Astrocyte (in vitro differentiated cells and primary cell): ENCODE results near the gene SV2A. TPM values are rescaled to one million over a fixed set of nuclear protein-coding genes. Genes with fewer than 3 reads are reported as not detected.
"Not testable (repeated sequence)": the region's sequence is repeated elsewhere in the genome, so short reads cannot be mapped to it uniquely, and the experiment has no call there.

Source experiments
- DNase-seq: peaks from one replicate; pipeline ENCODE4 v3.0.0-alpha.2; 2010; ENCODE audit warnings: low read depth
- FAIRE-seq: peaks from 2 replicates; lab custom pipeline; 2011; peaks lifted over from hg19 to GRCh38; lab: Jason Lieb, UNC
- H2AFZ ChIP-seq: 2 replicates; pipeline ENCODE4 v1.6.0; 2012; ENCODE audit warnings: low read depth, low read length, inconsistent platforms
- H3K27ac ChIP-seq: 2 replicates; pipeline ENCODE4 v1.5.1; 2011; ENCODE audit warnings: low read depth, low read length, inconsistent platforms
- H3K27me3 ChIP-seq: 2 replicates; pipeline ENCODE4 v1.6.0; 2011; ENCODE audit warnings: low read length, inconsistent platforms; ENCODE audit not compliant: insufficient read depth
- H3K36me3 ChIP-seq: 2 replicates; pipeline ENCODE4 v1.5.1; 2011; ENCODE audit warnings: low read length, inconsistent platforms; ENCODE audit not compliant: insufficient read depth
- H3K4me1 ChIP-seq: 2 replicates; pipeline ENCODE4 v1.5.1; 2011; ENCODE audit warnings: low read length, inconsistent platforms; ENCODE audit not compliant: insufficient read depth
- H3K4me2 ChIP-seq: 2 replicates; pipeline ENCODE4 v1.6.0; 2012; ENCODE audit warnings: low read length, inconsistent platforms
- H3K4me3 ChIP-seq: 2 replicates; pipeline ENCODE4 v1.5.1; 2011; ENCODE audit warnings: low read depth, mild to moderate bottlenecking, low read length, inconsistent platforms; ENCODE audit not compliant: insufficient read depth
- H3K79me2 ChIP-seq: 2 replicates; pipeline ENCODE4 v1.6.0; 2012; ENCODE audit warnings: mild to moderate bottlenecking, low read length, inconsistent platforms; ENCODE audit not compliant: insufficient read depth
- H3K9ac ChIP-seq: 2 replicates; pipeline ENCODE4 v1.6.0; 2012; ENCODE audit warnings: mild to moderate bottlenecking, low read length, inconsistent platforms
- H3K9me3 ChIP-seq: 2 replicates; pipeline ENCODE4 v1.5.1; 2012; ENCODE audit warnings: low read depth, mild to moderate bottlenecking, low read length, inconsistent platforms; ENCODE audit not compliant: insufficient read depth
- H4K20me1 ChIP-seq: 2 replicates; pipeline ENCODE4 v1.6.0; 2012; ENCODE audit warnings: low read length, inconsistent platforms; ENCODE audit not compliant: insufficient read depth
- H3K27ac Mint-ChIP-seq: one replicate; pipeline ENCODE4 v1.8.0; 2021; ENCODE audit warnings: mild to moderate bottlenecking, mixed read lengths; ENCODE audit not compliant: unreplicated experiment
- H3K27me3 Mint-ChIP-seq: one replicate; pipeline ENCODE4 v1.8.0; 2021; ENCODE audit warnings: low read depth, mixed read lengths; ENCODE audit not compliant: unreplicated experiment
- H3K36me3 Mint-ChIP-seq: one replicate; pipeline ENCODE4 v1.8.0; 2021; ENCODE audit warnings: low read depth, mixed read lengths; ENCODE audit not compliant: unreplicated experiment
- H3K4me1 Mint-ChIP-seq: one replicate; pipeline ENCODE4 v1.8.0; 2021; ENCODE audit warnings: low read depth, mixed read lengths; ENCODE audit not compliant: unreplicated experiment
- H3K4me3 Mint-ChIP-seq: one replicate; pipeline ENCODE4 v1.8.0; 2021; ENCODE audit warnings: mild to moderate bottlenecking, moderate library complexity, mixed read lengths; ENCODE audit not compliant: unreplicated experiment
- H3K9me3 Mint-ChIP-seq: one replicate; pipeline ENCODE4 v1.8.0; 2021; ENCODE audit warnings: mild to moderate bottlenecking, mixed read lengths; ENCODE audit not compliant: unreplicated experiment
- CTCF ChIP-seq: IDR thresholded peaks from 2 replicates; pipeline ENCODE4 v1.5.1; 2011; ENCODE audit warnings: low read depth, mild to moderate bottlenecking, inconsistent platforms, low read length, moderate library complexity; ENCODE audit not compliant: insufficient read depth
- EZH2 ChIP-seq: IDR thresholded peaks from 2 replicates; pipeline ENCODE4 v1.6.1; 2012; ENCODE audit warnings: mild to moderate bottlenecking, low read length, inconsistent platforms; ENCODE audit not compliant: insufficient read depth
- total RNA-seq: library from RNA; stranded (reverse); gene quantifications from 2 replicates; pipeline ENCODE4 v1.2.1, GENCODE V29; 2021

Gene SV2A
- total RNA-seq, 1 donor from 2014 or later: 6.8 TPM

- Histone ChIP-seq H3K4me3 (no peak overlapping the region), H3K27me3 (no peaks in the 10 kb centered on the region), H3K4me2 (no peak overlapping the region), H3K4me1 (peaks cover 20% of the 10 kb centered on the region), H3K9me3 (no peaks in the 10 kb centered on the region), H3K9ac (no peak overlapping the region), H3K36me3 (peaks cover 20% of the 10 kb centered on the region), H4K20me1 (no peaks in the 10 kb centered on the region), H2AFZ (no peak overlapping the region), H3K79me2 (no peaks in the 10 kb centered on the region), H3K27ac (no peak overlapping the region)
- Mint-ChIP-seq H3K4me1 (peaks cover 29% of the 10 kb centered on the region), H3K36me3 (peaks cover 18% of the 10 kb centered on the region), H3K27me3 (no peaks in the 10 kb centered on the region), H3K27ac (no peak overlapping the region), H3K9me3 (no peaks in the 10 kb centered on the region), H3K4me3 (no peak overlapping the region)
- TF ChIP-seq EZH2: no peak
- no peak for DNase-seq
- no peak for FAIRE-seq
Measured at GRCh38 chr1:149942207-149942606, 24.6 kb upstream of the SV2A start.

DNA sequence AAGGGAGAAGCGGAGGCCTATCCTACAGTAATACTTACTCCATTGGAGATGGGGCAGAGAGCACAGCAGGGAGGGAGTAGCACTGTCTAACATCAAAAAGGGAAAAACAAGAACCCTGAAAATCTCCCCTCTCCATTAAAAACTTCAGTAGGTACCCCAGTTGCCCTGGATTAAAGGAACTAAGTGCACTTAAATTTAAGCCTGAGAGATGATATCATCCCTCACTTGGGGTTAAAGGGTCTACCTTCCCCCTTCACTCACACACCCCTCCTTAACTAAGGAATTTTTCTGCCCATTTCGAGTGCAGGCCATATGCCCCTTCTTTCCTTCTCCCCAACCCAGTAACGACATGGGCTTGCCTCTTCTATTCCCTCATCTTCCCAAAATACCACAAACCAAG lies 22.8 kb upstream of the SV2A start:
- Mint-ChIP-seq H3K27ac (peak overlapping the region; percentile 83), H3K36me3 (peaks cover 14% of the 10 kb centered on the region), H3K4me3 (no peak overlapping the region), H3K9me3 (no peaks in the 10 kb centered on the region), H3K27me3 (no peaks in the 10 kb centered on the region), H3K4me1 (peaks cover 39% of the 10 kb centered on the region)
- Histone ChIP-seq H3K79me2 (peaks cover 8% of the 10 kb centered on the region), H3K9ac (no peak overlapping the region), H3K4me1 (peaks cover 34% of the 10 kb centered on the region), H2AFZ (no peak overlapping the region), H3K4me2 (no peak overlapping the region), H3K36me3 (peaks cover 15% of the 10 kb centered on the region), H3K4me3 (no peak overlapping the region), H3K27ac (no peak overlapping the region), H3K9me3 (no peaks in the 10 kb centered on the region), H4K20me1 (no peaks in the 10 kb centered on the region), H3K27me3 (no peaks in the 10 kb centered on the region)
- TF ChIP-seq CTCF (no peak), EZH2 (no peak)
- no peak for DNase-seq
- FAIRE-seq: no peak

DNA sequence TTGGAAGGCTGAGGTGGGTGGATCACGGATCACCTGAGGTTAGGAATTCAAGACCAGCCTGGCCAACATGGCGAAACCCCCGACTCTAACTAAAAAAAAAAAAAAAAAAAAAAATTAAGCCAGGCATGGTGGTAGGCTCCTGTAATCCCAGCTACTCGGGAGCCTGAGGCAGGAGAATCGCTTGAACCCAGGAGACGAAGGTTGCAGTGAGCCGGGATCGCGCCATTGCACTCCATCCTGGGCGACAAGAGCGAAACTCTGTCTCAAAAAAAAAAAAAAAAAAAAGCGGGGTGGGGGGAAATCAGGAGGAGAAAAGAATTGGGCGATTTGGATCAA lies 21.0 kb upstream of the SV2A start:
- Histone ChIP-seq H3K4me2 (peak overlapping the region; percentile 85), H3K4me1 (peaks cover 34% of the 10 kb centered on the region), H3K27ac (peak overlapping the region; percentile 65), H3K79me2 (peaks cover 10% of the 10 kb centered on the region), H3K4me3 (peak overlapping the region; percentile 20)
- not testable (repeated sequence) for H3K36me3 ChIP-seq, H3K9me3 Mint-ChIP-seq, H3K9me3 ChIP-seq, H4K20me1 ChIP-seq, H3K27me3 ChIP-seq, H3K9ac ChIP-seq, H3K36me3 Mint-ChIP-seq, DNase-seq, FAIRE-seq, H2AFZ ChIP-seq, H3K27me3 Mint-ChIP-seq
- H3K4me3 Mint-ChIP-seq: peak overlapping the region; percentile 62
- H3K4me1 Mint-ChIP-seq: peaks cover 39% of the 10 kb centered on the region
- H3K27ac Mint-ChIP-seq: peak overlapping the region; percentile 70
